PC-9 (cell line): ENCODE measurements around the gene LEP. TPM values are rescaled to one million over a fixed set of nuclear protein-coding genes. Genes with fewer than 3 reads are reported as not detected.
"Not testable (repeated sequence)": the region's sequence is repeated elsewhere in the genome, so short reads cannot be mapped to it uniquely, and the experiment has no call there.

Experiments
- BruUV-seq: library from RNA; stranded (reverse); fragments of 400-500 nt; replicated peaks from 2 replicates; lab custom pipeline; 2021; lab: Mats Ljungman, UMichigan
- CTCF ChIA-PET: fragments of 300-600 bp; sonication (Branson Sonifier 250); formaldehyde crosslinking; loops from one replicate; lab custom pipeline; 2022; ENCODE audit warnings: antibody characterized with exemption; lab: Charles Lee
- POLR2A ChIA-PET: fragments of 300-600 bp; sonication (Branson Sonifier 250); formaldehyde crosslinking; loops from one replicate; lab custom pipeline; 2022; ENCODE audit warnings: antibody characterized with exemption; ENCODE audit not compliant: unreplicated experiment; lab: Charles Lee
- DNase-seq, 2 experiments: peaks; one replicate each; pipeline versions ENCODE4 v3.0.0 to v3.0.0-alpha.2; 2015 to 2022; ENCODE audit warnings: mixed read lengths in 1 of 2
- H2AFZ ChIP-seq: fragments of 200-600 bp; sonication (generic); 2 replicates; pipeline ENCODE4 v1.8.1; 2017; ENCODE audit warnings: antibody characterized with exemption
- H3F3A ChIP-seq: fragments of 200-600 bp; sonication (generic); 2 replicates; pipeline ENCODE4 v1.8.1; 2017; ENCODE audit warnings: antibody characterized with exemption, mild to moderate bottlenecking, low read depth; ENCODE audit not compliant: insufficient read depth
- H3K27ac ChIP-seq: fragments of 200-600 bp; sonication (generic); 2 replicates; pipeline ENCODE4 v1.6.1; 2016; ENCODE audit warnings: mixed run types
- H3K27me3 ChIP-seq: fragments of 200-600 bp; sonication (generic); 2 replicates; pipeline ENCODE4 v1.6.1; 2016; ENCODE audit warnings: low read depth, mixed run types; ENCODE audit not compliant: insufficient read depth
- H3K36me3 ChIP-seq: fragments of 200-600 bp; sonication (generic); 2 replicates; pipeline ENCODE4 v1.6.1; 2016; ENCODE audit warnings: low read depth, mixed run types
- H3K4me1 ChIP-seq: fragments of 200-600 bp; sonication (generic); replicated peaks from 2 replicates; pipeline ENCODE4 v1.6.1; 2016; ENCODE audit warnings: mixed run types; ENCODE audit not compliant: insufficient read depth
- H3K4me2 ChIP-seq: fragments of 200-600 bp; sonication (generic); 2 replicates; pipeline ENCODE4 v1.6.1; 2017; ENCODE audit warnings: mixed run types
- H3K4me3 ChIP-seq: fragments of 200-600 bp; sonication (generic); 2 replicates; pipeline ENCODE4 v1.6.1; 2016; ENCODE audit warnings: mixed run types
- H3K79me2 ChIP-seq: fragments of 200-600 bp; sonication (generic); 2 replicates; pipeline ENCODE4 v1.6.1; 2017; ENCODE audit warnings: low read depth, mixed run types
- H3K9me2 ChIP-seq: fragments of 200-600 bp; sonication (generic); 2 replicates; pipeline ENCODE4 v1.8.1; 2017; ENCODE audit warnings: mild to moderate bottlenecking; ENCODE audit not compliant: insufficient read depth
- H3K9me3 ChIP-seq: fragments of 200-600 bp; sonication (generic); 2 replicates; pipeline ENCODE4 v1.8.1; 2016; ENCODE audit warnings: low read depth; ENCODE audit not compliant: insufficient read depth
- H4K20me1 ChIP-seq: fragments of 200-600 bp; sonication (generic); 2 replicates; pipeline ENCODE4 v1.8.1; 2017; ENCODE audit not compliant: insufficient read depth
- EZH2 ChIP-seq: fragments of 200-600 bp; sonication (generic); IDR thresholded peaks from 2 replicates; pipeline ENCODE4 v1.8.0; 2017; ENCODE audit warnings: antibody characterized with exemption, low read depth
- intact Hi-C: fragments of 100-400 bp; cut with micrococcal nuclease; formaldehyde crosslinking; loops from one replicate; pipeline ENCODE4 v1.10.0; 2022; ENCODE audit not compliant: unreplicated experiment
- total RNA-seq: library from RNA; stranded (reverse); gene quantifications from 2 replicates; pipeline ENCODE4 v1.2.3, GENCODE V29; 2021
- TF ChIP-seq, protein P1 (sequence below): fragments of 200-600 bp; sonication (generic); conservative IDR thresholded peaks from 2 replicates; pipeline ENCODE4 v1.6.1; 2017; ENCODE audit warnings: mixed run types, antibody characterized with exemption, mild to moderate bottlenecking, moderate library complexity

Gene LEP
- total RNA-seq, 1 experiment from 2014 or later: not detected

DNA sequence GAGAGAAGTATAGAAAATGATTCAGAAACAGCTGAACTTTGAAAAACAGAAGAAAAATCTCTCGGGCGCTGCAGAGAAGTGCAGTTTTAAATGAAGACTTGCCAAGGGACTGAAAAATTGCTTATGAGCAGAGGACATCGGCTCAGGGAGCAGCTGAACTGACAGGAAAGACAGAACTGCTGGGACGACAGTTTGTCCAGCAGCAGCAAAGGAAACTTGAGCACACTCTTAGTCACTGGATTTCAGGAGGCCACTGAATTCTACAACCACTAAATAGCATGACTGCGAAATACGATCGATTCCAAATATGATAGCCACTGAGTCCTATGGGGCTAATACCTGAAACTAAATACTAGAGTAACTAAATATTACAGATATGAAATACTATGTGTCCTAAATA, 43.0 kb downstream of the LEP start:
- DNase-seq: no peak
- BruUV-seq: no TSS peak
- Histone ChIP-seq H3F3A (no peaks in the 10 kb centered on the region), H3K27me3 (no peaks in the 10 kb centered on the region), H3K27ac (no peak overlapping the region), H3K79me2 (no peaks in the 10 kb centered on the region), H4K20me1 (no peaks in the 10 kb centered on the region), H2AFZ (no peak overlapping the region), H3K36me3 (no peaks in the 10 kb centered on the region), H3K9me2 (no peaks in the 10 kb centered on the region), H3K4me1 (no peaks in the 10 kb centered on the region), H3K9me3 (no peaks in the 10 kb centered on the region; the same call in 1 of the 2 replicates), H3K4me2 (no peak overlapping the region), H3K4me3 (no peak overlapping the region)
- ChIA-PET CTCF (no interaction called here), POLR2A (no interaction called here)
- TF ChIP-seq, protein P1, sequence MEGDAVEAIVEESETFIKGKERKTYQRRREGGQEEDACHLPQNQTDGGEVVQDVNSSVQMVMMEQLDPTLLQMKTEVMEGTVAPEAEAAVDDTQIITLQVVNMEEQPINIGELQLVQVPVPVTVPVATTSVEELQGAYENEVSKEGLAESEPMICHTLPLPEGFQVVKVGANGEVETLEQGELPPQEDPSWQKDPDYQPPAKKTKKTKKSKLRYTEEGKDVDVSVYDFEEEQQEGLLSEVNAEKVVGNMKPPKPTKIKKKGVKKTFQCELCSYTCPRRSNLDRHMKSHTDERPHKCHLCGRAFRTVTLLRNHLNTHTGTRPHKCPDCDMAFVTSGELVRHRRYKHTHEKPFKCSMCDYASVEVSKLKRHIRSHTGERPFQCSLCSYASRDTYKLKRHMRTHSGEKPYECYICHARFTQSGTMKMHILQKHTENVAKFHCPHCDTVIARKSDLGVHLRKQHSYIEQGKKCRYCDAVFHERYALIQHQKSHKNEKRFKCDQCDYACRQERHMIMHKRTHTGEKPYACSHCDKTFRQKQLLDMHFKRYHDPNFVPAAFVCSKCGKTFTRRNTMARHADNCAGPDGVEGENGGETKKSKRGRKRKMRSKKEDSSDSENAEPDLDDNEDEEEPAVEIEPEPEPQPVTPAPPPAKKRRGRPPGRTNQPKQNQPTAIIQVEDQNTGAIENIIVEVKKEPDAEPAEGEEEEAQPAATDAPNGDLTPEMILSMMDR: no peak
- no peak for TF ChIP-seq EZH2
- intact Hi-C loops: no loop called here

GRCh38 chr7:128287556-128287955, 46.5 kb downstream of the LEP start:
- Histone ChIP-seq H3K27me3 (no peaks in the 10 kb centered on the region), H3K4me2 (no peak overlapping the region), H3F3A (no peaks in the 10 kb centered on the region), H2AFZ (no peak overlapping the region), H3K27ac (no peak overlapping the region), H3K4me1 (no peaks in the 10 kb centered on the region), H3K36me3 (no peaks in the 10 kb centered on the region), H3K79me2 (no peaks in the 10 kb centered on the region), H3K9me3 (no peaks in the 10 kb centered on the region), H3K9me2 (no peaks in the 10 kb centered on the region), H3K4me3 (no peak overlapping the region), H4K20me1 (no peaks in the 10 kb centered on the region)
- ChIA-PET POLR2A (no interaction called here), CTCF (interaction anchor here (0.7 kb wide), 1 partner anchor 332 kb away, joined by 10 read pairs; no protein-coding TSS in a partner anchor)
- DNase-seq: no peak
- TF ChIP-seq, protein P1: no peak
- no peak for TF ChIP-seq EZH2
- BruUV-seq: no TSS peak
- intact Hi-C loops: no loop called here

GRCh38 chr7:128298004-128298403, 56.9 kb downstream of the LEP start:
- H3K4me3 ChIP-seq, H3K79me2 ChIP-seq, BruUV-seq, CTCF ChIA-PET, H4K20me1 ChIP-seq, H3K4me2 ChIP-seq, H2AFZ ChIP-seq, intact Hi-C loops, H3K4me1 ChIP-seq, H3K9me2 ChIP-seq, H3K27me3 ChIP-seq, H3K9me3 ChIP-seq, H3K27ac ChIP-seq, H3F3A ChIP-seq, POLR2A ChIA-PET, DNase-seq, H3K36me3 ChIP-seq: not testable (repeated sequence)

- no TSS peak for BruUV-seq
- Histone ChIP-seq H3K4me2 (no peak overlapping the region), H2AFZ (no peak overlapping the region), H3K36me3 (no peaks in the 10 kb centered on the region), H3K4me1 (no peaks in the 10 kb centered on the region), H3K27ac (no peak overlapping the region), H3K9me2 (no peaks in the 10 kb centered on the region), H4K20me1 (no peaks in the 10 kb centered on the region), H3K4me3 (no peak overlapping the region), H3K79me2 (no peaks in the 10 kb centered on the region), H3F3A (no peaks in the 10 kb centered on the region), H3K27me3 (no peaks in the 10 kb centered on the region), H3K9me3 (no peaks in the 10 kb centered on the region)
- TF ChIP-seq, protein P1: no peak
- TF ChIP-seq EZH2: no peak
- ChIA-PET POLR2A (no interaction called here), CTCF (no interaction called here)
- intact Hi-C loops: no loop called here
- no peak for DNase-seq
Observed at GRCh38 chr7:128299109-128299607, 58.1 kb downstream of the LEP start.
